Astrocyte of the cerebellum (primary cell): Measurements from ENCODE around the gene SGMS1.
"Not testable (repeated sequence)": the region's sequence is repeated elsewhere in the genome, so short reads cannot be mapped to it uniquely, and the experiment has no call there.

ENCODE experiments used
- DNase-seq: peaks from one replicate; pipeline ENCODE4 v3.0.0-alpha.2; 2011; ENCODE audit warnings: low read depth
- H3K4me3 ChIP-seq: 2 replicates; pipeline ENCODE4 v1.5.1; 2011; ENCODE audit warnings: mild to moderate bottlenecking, low read depth, low read length, moderate library complexity
- CTCF ChIP-seq: IDR thresholded peaks from 2 replicates; pipeline ENCODE4 v1.5.1; 2012; ENCODE audit warnings: low read length, low read depth, moderate library complexity, mild to moderate bottlenecking; ENCODE audit errors: missing control alignments
- in situ Hi-C: cut with HindIII; loops from 2 replicates; pipeline ENCODE4 v1.10.0; 2017; ENCODE audit warnings: low sequenced_read_pairs

Gene SGMS1

GRCh38 chr10:50432211-50433009 is 191.3 kb downstream of the SGMS1 start:
- in situ Hi-C loops, result no loop called here
- TF ChIP-seq CTCF, result no peak
- H3K4me3 ChIP-seq, result no peak overlapping the region
- no peak for DNase-seq

GRCh38 chr10:50431791-50432190 is 192.0 kb downstream of the SGMS1 start:
- DNase-seq, result peak; percentile 71
- TF ChIP-seq CTCF, result no peak
- H3K4me3 ChIP-seq, result no peak overlapping the region
- in situ Hi-C loops, result no loop called here

GRCh38 chr10:50431133-50431532 is 192.6 kb downstream of the SGMS1 start:
- in situ Hi-C loops, result no loop called here

DNA sequence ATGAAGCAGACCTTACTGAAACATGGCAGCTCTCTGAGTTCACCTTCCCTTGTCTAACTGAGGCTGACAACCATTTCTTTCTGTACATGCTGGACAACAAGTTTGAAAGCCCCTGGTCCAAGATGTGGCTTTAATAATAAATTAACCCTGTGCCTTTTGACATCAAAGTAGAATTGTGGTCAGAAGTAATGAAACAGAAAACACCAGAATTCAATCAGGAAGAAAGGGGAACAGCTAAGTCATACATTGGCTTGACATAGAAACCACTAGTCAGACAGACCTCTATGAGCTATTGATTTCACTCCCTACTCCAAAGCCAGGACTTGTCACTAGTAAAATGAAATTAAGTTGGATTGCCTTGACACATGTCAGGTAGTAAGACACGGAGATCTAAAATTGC is 197.3 kb downstream of the SGMS1 start:
- no peak overlapping the region for H3K4me3 ChIP-seq
- DNase-seq, result no peak
- in situ Hi-C loops, result no loop called here
- TF ChIP-seq CTCF, result no peak

More at GRCh38 chr10:50431133-50431532, 192.6 kb downstream of the SGMS1 start:
- no peak overlapping the region for H3K4me3 ChIP-seq
- TF ChIP-seq CTCF, result no peak
- DNase-seq, result no peak

- in situ Hi-C loops, H3K4me3 ChIP-seq, DNase-seq: not testable (repeated sequence)
These were observed 198.5 kb downstream of the SGMS1 start for GRCh38 chr10:50425215-50425614.

- no peak for TF ChIP-seq CTCF
- in situ Hi-C loops, result no loop called here
- no peak for DNase-seq
- no peak overlapping the region for H3K4me3 ChIP-seq
These were observed 200.3 kb downstream of the SGMS1 start for GRCh38 chr10:50423448-50423847.

DNA sequence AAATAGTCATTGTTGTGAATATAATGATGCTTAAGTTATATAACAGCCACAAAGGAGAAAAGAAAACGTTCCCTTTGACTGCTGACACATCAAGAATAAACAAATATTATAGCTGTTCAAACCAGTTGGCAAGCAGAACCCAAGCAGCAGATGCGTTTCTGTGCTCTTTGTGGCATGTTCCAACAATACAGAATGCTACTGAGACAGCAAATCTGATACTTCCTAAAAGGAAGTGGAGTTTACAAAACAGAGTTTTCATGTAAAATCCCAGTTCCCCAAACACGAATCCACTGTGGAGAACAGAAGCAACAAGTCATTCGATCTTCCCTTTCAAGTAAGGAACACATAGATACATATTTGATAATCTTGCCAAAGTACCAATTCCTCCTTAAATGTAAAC is 201.5 kb downstream of the SGMS1 start:
- TF ChIP-seq CTCF, result no peak
- no peak for DNase-seq
- in situ Hi-C loops, result no loop called here
- H3K4me3 ChIP-seq, result no peak overlapping the region
